ENCODE results near the gene TNF.
"Not testable (repeated sequence)": the region's sequence is repeated elsewhere in the genome, so short reads cannot be mapped to it uniquely, and the experiment has no call there.

The TNF gene

GRCh38 chr6:31588871-31589650, 13.7 kb downstream of the TNF start:
- DNase-seq = no peak

- DNase-seq = not testable (repeated sequence)
Measured at GRCh38 chr6:31590691-31591090, 15.3 kb downstream of the TNF start.

- no peak for DNase-seq
Measured at GRCh38 chr6:31592396-31592771, 17.0 kb downstream of the TNF start.

- peak; percentile 65 for DNase-seq
Measured at GRCh38 chr6:31597006-31597405, 21.6 kb downstream of the TNF start.

GRCh38 chr6:31607317-31607716, 32.0 kb downstream of the TNF start:
- no peak for DNase-seq

- no peak for DNase-seq
Measured at GRCh38 chr6:31609519-31610406, 34.4 kb downstream of the TNF start.

GRCh38 chr6:31610968-31611367, 35.6 kb downstream of the TNF start:
- DNase-seq = no peak

- no peak for DNase-seq
Measured at GRCh38 chr6:31614075-31614619, 38.8 kb downstream of the TNF start.

- DNase-seq = no peak
Measured at GRCh38 chr6:31614684-31615578, 39.6 kb downstream of the TNF start, which contains the start of gene AIF1. TSS of gene AIF1 (plus strand) at chr6:31615234. CDS start at chr6:31615330, 96 bp downstream.

GRCh38 chr6:31615748-31616147, 40.4 kb downstream of the TNF start:
- DNase-seq = peak; percentile 64

GRCh38 chr6:31617010-31617409, 41.6 kb downstream of the TNF start:
- DNase-seq = no peak

GRCh38 chr6:31619805-31620585, 44.6 kb downstream of the TNF start:
- peak; percentile 98 for DNase-seq

GRCh38 chr6:31620586-31621319, 45.4 kb downstream of the TNF start, which contains the start of gene PRRC2A:
TSS of gene PRRC2A (plus strand) at chr6:31620715. CDS start at chr6:31622790, 2,075 bp downstream.
- DNase-seq = peak; percentile 80

- DNase-seq = no peak
Measured at GRCh38 chr6:31621320-31621939, 46.1 kb downstream of the TNF start.

GRCh38 chr6:31621991-31622390, 46.6 kb downstream of the TNF start:
- DNase-seq = no peak

GRCh38 chr6:31622684-31623091, 47.3 kb downstream of the TNF start:
- DNase-seq = no peak

- no peak for DNase-seq
Measured at GRCh38 chr6:31624070-31624469, 48.7 kb downstream of the TNF start.

GRCh38 chr6:31626952-31627351, 51.6 kb downstream of the TNF start:
- DNase-seq = no peak

- DNase-seq = no peak
Measured at GRCh38 chr6:31627690-31628287, 52.4 kb downstream of the TNF start.
